ENCODE results near the gene LRIG3. TPM values are rescaled to one million over a fixed set of nuclear protein-coding genes. Genes with fewer than 3 reads are reported as not detected.
"Not testable (repeated sequence)": the region's sequence is repeated elsewhere in the genome, so short reads cannot be mapped to it uniquely, and the experiment has no call there.

LRIG3 gene, protein sequence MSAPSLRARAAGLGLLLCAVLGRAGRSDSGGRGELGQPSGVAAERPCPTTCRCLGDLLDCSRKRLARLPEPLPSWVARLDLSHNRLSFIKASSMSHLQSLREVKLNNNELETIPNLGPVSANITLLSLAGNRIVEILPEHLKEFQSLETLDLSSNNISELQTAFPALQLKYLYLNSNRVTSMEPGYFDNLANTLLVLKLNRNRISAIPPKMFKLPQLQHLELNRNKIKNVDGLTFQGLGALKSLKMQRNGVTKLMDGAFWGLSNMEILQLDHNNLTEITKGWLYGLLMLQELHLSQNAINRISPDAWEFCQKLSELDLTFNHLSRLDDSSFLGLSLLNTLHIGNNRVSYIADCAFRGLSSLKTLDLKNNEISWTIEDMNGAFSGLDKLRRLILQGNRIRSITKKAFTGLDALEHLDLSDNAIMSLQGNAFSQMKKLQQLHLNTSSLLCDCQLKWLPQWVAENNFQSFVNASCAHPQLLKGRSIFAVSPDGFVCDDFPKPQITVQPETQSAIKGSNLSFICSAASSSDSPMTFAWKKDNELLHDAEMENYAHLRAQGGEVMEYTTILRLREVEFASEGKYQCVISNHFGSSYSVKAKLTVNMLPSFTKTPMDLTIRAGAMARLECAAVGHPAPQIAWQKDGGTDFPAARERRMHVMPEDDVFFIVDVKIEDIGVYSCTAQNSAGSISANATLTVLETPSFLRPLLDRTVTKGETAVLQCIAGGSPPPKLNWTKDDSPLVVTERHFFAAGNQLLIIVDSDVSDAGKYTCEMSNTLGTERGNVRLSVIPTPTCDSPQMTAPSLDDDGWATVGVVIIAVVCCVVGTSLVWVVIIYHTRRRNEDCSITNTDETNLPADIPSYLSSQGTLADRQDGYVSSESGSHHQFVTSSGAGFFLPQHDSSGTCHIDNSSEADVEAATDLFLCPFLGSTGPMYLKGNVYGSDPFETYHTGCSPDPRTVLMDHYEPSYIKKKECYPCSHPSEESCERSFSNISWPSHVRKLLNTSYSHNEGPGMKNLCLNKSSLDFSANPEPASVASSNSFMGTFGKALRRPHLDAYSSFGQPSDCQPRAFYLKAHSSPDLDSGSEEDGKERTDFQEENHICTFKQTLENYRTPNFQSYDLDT
- total RNA-seq (2014; rRNA removed; shearing (Covaris generic); ENCODE audit: low replicate concordance) = 16.5 and 29.7 TPM in 2 replicates

DNA sequence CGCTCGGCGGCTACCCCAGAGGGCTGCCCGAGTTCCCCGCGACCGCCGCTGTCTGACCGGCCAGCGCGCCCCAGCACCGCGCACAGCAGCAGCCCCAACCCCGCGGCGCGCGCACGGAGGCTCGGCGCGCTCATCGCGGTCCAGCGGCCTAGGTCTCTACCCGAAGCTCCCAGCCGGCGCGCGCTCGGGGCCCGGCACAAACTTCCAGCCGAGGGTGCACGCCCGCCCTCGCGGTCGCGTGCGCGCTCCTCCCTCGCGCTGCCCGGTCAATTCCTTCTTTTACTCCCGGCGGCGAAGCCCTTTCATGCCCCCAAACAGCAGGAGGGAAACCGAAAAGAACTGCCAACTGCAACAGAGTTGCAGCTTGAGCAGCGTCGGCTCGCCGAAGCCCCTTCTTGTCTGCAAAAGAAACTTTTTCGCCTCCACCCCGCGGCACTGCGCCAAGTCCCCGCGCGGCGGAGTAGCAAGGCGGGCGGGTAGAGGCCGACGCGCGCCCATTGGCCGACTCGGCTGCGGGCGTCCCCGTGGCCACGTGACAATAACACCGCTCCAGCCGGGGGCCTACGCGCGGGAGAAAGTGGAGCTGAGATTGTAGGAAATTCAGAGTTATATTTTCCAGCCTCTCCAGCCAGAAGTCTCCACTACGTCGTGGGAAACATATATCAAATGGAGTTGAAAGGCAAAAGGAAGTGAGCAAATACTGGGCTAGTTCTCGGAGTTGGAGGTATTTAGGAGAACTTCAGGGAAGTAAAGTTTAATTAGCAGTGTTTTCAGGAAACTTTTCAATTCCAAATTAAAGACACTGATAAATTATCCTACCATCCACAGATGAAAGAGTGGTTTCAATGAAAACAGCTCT lies at the start of gene LRIG3:
Gene LRIG3 (minus strand): TSS at position 403 of the 859 bp plus-strand sequence. CDS start 269 bp downstream, at position 134.
- in situ Hi-C loops (cut with HindIII; ENCODE audit: low pct_unique_long_range_greater_than_20kb, low sequenced_read_pairs) = no loop called here
- peak; percentile 93 for DNase-seq (ENCODE audit: low read depth)

DNA sequence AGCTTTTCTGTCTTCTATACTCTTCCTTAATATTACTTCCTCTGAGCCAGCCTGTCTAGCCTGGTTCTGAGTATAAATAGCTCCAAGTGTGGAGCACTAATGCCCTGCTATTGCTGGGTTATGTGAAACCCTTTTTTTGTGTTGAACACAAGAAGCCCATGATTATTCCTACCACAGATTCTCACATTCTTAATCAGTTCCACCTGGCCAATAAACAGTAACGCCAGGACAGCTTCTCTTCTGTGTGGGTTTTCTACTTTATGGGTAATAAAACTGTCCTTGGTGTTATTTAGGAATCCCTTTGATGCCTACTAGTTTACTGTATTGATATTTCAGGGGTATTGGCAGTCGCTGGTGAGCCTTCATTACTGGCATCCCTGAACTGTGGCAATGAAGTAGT lies 48.9 kb upstream of the LRIG3 start:
- in situ Hi-C loops (cut with HindIII; ENCODE audit: low pct_unique_long_range_greater_than_20kb, low sequenced_read_pairs) = no loop called here
- no peak for DNase-seq (ENCODE audit: low read depth)

DNA sequence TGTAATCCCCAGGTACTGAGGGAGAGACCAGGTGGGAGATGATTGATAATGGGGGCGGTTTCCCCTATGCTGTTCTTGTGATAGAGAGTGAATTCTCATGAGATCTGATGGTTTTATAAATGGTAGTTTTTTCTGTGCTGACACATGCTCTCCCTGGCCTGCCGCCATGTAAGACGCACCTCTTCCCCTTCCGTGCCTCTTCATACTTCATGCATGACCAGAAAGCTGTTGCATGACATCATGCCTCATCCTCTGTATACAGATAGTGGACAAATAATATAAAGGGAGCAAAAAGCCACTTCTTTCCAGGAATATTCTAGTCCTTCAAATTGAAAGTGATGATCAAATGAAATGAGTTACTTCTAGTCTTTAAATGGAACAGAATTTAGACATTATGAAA lies 47.3 kb upstream of the LRIG3 start:
- in situ Hi-C loops (cut with HindIII; ENCODE audit: low pct_unique_long_range_greater_than_20kb, low sequenced_read_pairs) = no loop called here
- DNase-seq (ENCODE audit: low read depth) = no peak

DNA sequence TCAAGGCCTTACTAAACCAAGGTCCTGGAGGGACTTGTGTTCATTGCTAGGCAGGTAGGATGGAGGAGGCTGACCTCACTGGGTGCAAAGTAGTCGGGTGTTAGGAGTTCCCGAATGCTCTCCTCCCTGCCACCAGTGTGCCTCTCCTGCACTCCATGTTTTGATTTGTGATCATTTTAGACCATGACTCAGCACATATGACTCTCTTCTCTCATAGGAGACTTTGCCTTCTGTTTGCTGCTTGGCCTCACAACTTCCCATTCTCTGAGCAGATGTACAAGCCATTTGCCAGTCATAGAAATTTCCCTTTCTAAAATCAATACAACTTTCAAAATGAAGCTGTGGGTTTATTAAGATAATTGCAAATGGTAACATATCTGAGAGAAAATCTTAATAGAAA lies 46.6 kb upstream of the LRIG3 start:
- no peak for DNase-seq (ENCODE audit: low read depth)
- in situ Hi-C loops (cut with HindIII; ENCODE audit: low pct_unique_long_range_greater_than_20kb, low sequenced_read_pairs) = no loop called here

DNA sequence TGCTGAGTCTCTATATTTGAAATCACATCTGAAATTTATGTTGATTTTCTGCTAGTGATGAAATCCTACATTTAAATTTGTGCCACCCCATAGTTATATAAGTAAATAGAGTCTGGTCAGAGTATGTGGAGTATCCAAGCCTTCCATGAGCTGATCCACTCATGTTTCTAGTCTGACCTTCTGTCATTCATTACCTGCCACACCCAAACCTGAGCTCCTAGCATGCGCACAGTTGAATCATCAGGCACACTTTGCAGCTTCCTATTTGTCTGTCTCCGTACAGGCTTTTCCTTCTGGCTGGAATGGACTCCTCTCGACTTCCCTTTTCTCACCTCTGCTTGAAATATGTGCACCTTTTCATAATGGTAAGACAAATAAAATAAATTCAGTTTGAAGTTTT lies 45.3 kb upstream of the LRIG3 start:
- in situ Hi-C loops (cut with HindIII; ENCODE audit: low pct_unique_long_range_greater_than_20kb, low sequenced_read_pairs) = no loop called here
- no peak for DNase-seq (ENCODE audit: low read depth)

DNA sequence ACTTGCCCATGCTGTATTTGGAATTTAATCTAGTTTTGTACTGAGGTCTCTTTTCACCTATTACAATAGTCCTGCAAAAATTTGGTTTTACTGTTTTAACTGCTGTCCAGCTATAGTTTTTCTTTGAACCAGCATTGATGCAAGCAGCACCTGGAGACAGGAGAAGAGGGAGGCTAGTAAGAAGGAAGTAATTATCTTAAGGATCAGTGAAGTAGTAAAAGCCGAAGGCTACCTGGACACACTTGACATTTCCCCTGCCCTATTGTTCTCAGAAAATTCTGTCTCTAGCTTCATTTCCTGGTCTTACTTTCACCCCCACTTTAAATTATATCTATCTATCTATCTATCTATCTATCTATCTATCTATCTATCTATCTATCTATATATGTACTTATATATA lies 43.5 kb upstream of the LRIG3 start:
- in situ Hi-C loops (cut with HindIII; ENCODE audit: low pct_unique_long_range_greater_than_20kb, low sequenced_read_pairs) = no loop called here
- no peak for DNase-seq (ENCODE audit: low read depth)

DNA sequence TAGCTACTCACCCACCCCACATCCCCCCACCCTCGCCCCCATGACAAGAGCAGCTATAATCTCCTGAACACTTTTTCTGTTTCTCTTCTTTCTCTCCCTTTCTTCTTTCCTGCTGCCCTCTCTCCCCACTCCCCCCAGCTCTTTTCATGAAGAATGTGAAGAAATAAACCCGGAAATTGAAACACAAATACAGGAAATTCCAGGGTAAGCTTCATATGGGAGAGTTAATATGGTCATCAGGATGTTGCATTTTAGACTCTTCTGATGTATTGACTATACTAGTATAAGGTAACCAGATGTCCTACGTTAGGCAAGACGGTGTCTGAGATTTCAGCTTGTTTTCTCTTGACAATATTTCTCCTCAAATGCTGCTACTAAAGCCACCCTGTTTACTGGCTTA lies 41.6 kb upstream of the LRIG3 start:
- in situ Hi-C loops (cut with HindIII; ENCODE audit: low pct_unique_long_range_greater_than_20kb, low sequenced_read_pairs) = no loop called here
- no peak for DNase-seq (ENCODE audit: low read depth)

DNA sequence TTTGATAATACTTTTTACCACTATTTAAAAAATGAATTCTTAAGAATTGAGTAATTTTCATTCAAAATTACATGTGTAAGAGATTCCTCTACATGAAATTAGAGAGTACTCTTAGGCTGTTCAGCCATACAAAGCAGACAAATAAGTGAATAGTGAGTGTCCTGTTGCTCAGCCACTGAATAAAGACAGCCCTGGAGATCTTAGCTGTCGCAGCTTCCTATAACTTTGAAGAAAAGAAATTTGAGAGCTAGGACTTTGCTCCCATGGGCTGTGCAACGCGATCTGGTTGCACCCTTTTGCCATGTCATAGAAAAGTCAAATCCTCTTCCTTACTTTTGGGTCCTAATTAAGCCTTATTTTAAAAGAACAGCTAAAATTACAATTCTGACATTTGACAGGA lies 40.9 kb upstream of the LRIG3 start:
- DNase-seq (ENCODE audit: low read depth) = no peak
- in situ Hi-C loops (cut with HindIII; ENCODE audit: low pct_unique_long_range_greater_than_20kb, low sequenced_read_pairs) = no loop called here

DNA sequence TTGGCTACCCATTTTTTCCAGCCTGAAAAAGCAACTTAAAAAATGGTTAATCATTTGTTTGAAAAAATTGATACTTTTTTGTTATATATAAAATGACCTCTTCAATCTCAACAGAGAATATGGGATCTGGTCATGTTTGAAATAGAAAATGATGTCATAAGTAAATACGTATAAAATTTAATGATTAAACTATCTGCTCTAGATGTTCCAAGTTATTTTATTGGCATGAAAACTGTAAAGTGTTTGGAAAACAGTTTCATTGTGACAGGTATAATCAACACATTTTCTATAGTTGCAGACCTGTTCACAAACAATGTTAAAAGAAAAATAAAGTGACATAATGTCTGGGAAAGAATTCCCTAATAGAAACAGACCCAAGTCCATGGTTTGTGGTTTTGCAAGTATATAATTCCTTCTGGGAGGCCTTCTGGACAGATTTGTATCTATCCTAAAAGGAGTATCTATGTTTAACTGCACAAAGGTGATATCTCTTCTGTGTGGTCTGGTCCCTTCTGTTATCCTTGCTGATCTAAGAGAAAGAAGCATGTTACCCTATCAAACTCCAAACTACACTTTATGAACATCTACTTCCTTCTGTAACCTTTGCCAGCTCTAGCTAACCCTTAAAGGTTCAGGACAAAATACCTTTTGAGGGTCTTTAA lies 39.5 kb upstream of the LRIG3 start:
- no peak for DNase-seq (ENCODE audit: low read depth)
- in situ Hi-C loops (cut with HindIII; ENCODE audit: low pct_unique_long_range_greater_than_20kb, low sequenced_read_pairs) = no loop called here

DNA sequence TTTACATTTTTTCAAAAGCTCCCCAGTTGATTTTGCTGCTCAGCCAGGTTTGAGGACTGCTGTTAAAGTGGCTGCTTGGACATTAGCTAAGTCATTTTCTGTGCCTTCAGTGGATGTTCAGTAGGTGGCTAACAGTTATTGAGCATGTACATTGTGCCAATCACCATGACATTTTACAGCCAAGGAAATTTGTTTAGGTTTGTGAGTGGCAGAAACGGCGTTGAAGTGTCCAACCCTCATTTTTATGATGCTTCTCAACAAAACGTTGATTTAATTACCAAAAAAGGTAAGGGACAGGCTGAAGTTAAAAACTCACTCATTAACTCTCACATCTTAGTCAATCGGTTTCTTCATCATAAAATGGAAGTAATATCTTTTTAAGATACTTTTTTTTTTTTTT lies 37.0 kb upstream of the LRIG3 start:
- DNase-seq (ENCODE audit: low read depth) = no peak
- in situ Hi-C loops (cut with HindIII; ENCODE audit: low pct_unique_long_range_greater_than_20kb, low sequenced_read_pairs) = no loop called here

DNA sequence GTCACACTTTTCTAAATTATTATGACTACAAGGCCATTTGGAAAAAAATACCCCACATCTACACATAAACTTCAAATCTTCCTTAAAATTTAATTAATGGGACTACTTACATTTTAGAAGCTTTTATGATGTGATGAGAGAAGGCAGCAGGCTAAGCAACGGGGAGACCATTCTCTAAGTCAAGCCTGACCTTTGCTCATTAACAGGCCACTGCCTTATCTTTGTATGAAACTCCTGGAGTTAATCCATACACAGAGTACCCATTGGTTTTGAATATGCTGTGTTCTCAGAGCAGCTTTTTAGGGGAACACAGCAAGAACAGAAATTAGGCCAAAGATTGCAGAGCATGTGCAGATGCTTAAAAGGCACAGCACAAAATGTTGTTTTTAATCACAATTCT lies 35.5 kb upstream of the LRIG3 start:
- in situ Hi-C loops (cut with HindIII; ENCODE audit: low pct_unique_long_range_greater_than_20kb, low sequenced_read_pairs) = no loop called here
- DNase-seq (ENCODE audit: low read depth) = no peak

DNA sequence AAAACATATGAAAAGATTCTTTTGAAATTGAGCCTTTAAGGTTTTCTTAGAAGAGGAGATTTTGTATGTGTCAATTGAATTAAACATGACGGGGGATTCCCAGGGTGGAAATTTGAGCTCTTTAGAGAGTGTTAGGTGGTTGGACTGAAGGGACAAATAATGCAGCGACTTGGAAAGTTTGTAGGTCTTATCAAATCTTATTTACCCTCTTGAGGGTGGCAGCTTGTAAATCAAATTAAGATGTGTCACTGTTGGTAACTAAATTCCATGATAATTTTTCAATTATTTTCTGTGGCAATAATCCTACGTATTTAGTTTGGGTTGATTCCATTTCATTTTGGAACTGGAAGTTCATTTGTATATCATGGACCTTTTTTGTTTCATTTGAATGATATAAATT lies 33.7 kb upstream of the LRIG3 start:
- in situ Hi-C loops (cut with HindIII; ENCODE audit: low pct_unique_long_range_greater_than_20kb, low sequenced_read_pairs) = no loop called here
- no peak for DNase-seq (ENCODE audit: low read depth)

DNA sequence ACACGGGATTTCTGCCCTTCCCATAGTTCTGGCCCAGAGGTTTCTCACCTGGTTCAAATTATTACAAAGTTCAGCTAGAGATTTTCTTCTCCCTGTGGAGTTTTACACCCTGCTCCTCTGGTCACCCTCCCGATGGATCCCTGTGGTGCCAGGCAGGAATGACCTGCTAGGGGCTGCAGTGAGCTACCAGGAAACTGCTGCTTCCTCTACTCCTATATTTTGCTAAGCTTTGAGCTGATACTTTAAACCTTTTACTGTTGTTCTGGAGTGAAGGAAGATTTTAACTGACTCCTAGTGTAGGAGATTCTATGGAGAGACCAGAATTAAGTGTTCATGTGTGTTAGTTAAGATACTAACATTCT lies 30.4 kb upstream of the LRIG3 start:
- in situ Hi-C loops (cut with HindIII; ENCODE audit: low pct_unique_long_range_greater_than_20kb, low sequenced_read_pairs) = no loop called here
- DNase-seq (ENCODE audit: low read depth) = no peak

DNA sequence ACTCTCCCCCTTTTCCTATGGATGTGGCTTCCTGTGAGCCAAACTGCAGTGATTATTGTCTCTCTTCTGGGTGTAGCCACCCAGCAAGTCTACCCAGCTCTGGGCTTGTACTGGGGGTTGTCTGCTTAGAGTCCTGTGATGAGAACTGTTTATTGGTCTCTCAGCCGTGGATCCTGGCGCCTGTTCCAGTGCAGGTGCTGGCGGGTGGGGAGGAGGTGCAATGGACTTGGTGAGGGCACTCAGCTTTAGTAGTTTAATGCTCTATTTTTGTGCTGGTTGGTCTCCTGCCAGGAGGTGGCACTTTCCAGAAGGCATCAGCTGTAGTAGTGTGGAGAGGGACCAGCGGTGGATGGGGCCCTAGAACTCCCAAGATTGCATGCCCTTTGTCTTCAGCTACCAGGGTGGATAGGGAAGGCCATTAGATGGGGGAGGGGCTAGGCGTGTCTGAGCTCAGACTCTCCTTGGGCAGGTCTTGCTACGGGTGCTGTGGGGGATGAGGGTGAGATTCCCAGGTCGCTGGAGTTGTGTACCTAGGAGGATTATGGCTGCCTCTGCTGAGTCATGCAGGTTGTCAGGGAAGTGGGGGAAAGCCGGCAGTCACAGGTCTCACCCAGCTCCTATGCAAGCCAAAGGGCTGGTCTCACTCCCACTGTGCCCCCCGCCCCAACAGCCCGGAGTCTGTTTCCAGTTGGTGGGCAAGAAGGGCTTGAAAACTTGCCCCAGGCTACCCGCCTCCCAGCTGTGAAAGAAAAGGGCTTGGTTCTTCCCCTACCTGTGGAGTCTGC lies 29.8 kb upstream of the LRIG3 start:
- in situ Hi-C loops (cut with HindIII; ENCODE audit: low pct_unique_long_range_greater_than_20kb, low sequenced_read_pairs); DNase-seq (ENCODE audit: low read depth): not testable (repeated sequence)

DNA sequence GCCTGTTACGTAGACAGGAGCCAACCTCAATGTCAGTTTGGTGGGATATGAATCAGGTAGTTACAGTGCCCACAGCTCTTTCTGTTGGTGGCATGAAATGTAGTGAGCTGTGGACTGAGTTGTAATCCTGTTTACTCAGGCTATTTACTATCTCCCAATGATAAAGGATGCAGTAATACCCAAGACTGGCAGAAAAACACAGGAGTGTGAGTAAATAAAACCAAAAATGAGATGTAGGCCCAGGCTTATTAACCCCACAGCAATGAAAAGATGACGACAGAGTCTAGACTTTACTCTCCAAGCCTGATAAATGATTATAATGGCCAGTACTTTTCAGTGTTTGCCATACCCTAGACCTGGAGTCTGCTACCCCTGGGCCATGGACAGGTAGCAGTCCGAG lies 22.8 kb upstream of the LRIG3 start:
- DNase-seq (ENCODE audit: low read depth) = no peak
- in situ Hi-C loops (cut with HindIII; ENCODE audit: low pct_unique_long_range_greater_than_20kb, low sequenced_read_pairs) = no loop called here

DNA sequence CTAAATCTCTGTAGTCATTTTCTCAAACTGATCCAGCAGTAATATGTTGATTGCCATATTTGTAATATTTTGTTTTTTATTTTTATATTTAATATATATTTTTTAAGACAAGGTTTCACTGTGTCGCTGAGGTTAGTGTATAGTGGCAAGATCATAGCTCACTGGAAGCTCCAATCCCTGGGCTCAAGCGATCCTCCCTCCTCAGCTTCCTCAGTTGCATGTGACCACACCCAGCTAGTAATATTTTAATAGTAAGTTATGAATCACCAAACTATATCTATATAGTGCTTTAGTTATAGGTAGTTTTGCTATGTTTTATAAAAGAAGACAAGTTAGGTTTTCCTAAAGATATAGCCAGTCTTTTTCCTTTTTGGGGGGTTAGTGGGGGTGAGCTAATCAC lies 22.0 kb upstream of the LRIG3 start:
- in situ Hi-C loops (cut with HindIII; ENCODE audit: low pct_unique_long_range_greater_than_20kb, low sequenced_read_pairs) = no loop called here
- no peak for DNase-seq (ENCODE audit: low read depth)
